ENCODE results near the gene MASP1. TPM values are rescaled to one million over a fixed set of nuclear protein-coding genes. Genes with fewer than 3 reads are reported as not detected.

MASP1 gene
- total and polyA plus RNA-seq, 8 donors = 0.06 to 1.3 (median 0.35) TPM

DNA sequence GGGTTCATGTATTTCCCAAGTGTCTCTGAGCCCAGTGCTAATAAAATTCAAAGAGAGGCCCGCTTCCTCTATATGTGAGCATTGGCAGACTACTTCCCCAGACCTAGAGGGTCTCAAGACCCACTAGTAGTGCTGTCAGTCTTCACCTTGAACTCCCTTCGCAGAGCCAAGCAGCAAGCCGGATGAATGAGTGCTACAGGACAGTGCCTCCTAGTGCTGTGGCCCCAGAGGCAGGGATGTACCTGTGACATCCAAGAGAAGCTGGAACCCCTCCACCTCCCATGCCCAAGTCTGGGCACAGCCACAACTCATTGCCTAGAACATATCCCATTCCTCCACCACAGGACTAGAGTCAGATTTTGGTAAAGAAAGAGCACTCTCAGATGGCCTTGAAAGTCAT, 37.2 kb upstream of the MASP1 start:
- Histone ChIP-seq H3K4me3 (no peak overlapping the region), H3K27ac (no peak overlapping the region), H3K4me1 (no peaks in the 10 kb centered on the region), H3K27me3 (no peaks in the 10 kb centered on the region), H3K9me3 (no peaks in the 10 kb centered on the region), H3K36me3 (no peaks in the 10 kb centered on the region)
- TF ChIP-seq CTCF (IDR thresholded peaks at IDR 0.05) = no peak
- FAIRE-seq = no peak
- DNase-seq = no peak
- intact Hi-C loops (cut with DNase I) = loop anchor here in 1 of 3 donors (5.0 kb wide), 1 partner anchor 111 kb away; no protein-coding TSS in a partner anchor
- ATAC-seq = no peak
- WGBS, 2 donors = 87 to 90% methylated on average over 3 of the region's 3 CpGs

DNA sequence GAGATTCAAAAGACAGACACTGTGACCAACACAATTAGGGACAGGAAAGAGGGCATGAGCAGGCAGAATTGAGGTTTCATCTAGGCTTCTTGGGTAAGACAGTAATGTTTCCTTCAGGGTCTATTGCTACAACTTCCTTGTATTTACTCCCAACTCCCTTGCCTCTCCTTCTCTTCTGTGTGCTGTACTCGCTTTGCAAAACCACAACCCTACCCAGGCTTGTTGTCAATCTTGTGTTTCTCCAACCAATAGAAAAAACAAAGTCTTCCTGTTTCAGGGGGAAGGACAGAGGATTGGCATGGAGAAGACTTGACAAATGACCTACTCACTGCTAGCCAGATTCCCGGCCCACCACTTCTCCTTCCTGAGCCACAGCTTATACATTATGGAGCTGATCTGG, 36.3 kb upstream of the MASP1 start:
- Histone ChIP-seq H3K36me3 (no peaks in the 10 kb centered on the region), H3K9me3 (no peaks in the 10 kb centered on the region), H3K27me3 (no peaks in the 10 kb centered on the region), H3K4me3 (no peak overlapping the region), H3K27ac (no peak overlapping the region), H3K4me1 (no peaks in the 10 kb centered on the region)
- 80 to 81% methylated on average over 2 of the region's 2 CpGs for WGBS, 2 donors
- DNase-seq = no peak
- no peak for ATAC-seq
- intact Hi-C loops (cut with DNase I) = loop anchor here in 1 of 3 donors (5.0 kb wide), 1 partner anchor 111 kb away; no protein-coding TSS in a partner anchor
- no peak for FAIRE-seq
- no peak for TF ChIP-seq CTCF (IDR thresholded peaks at IDR 0.05)

GRCh38 chr3:187325632-187326031, 34.1 kb upstream of the MASP1 start:
- Histone ChIP-seq H3K9me3 (no peaks in the 10 kb centered on the region), H3K4me1 (no peaks in the 10 kb centered on the region), H3K36me3 (no peaks in the 10 kb centered on the region), H3K27ac (no peak overlapping the region), H3K4me3 (no peak overlapping the region), H3K27me3 (no peaks in the 10 kb centered on the region)
- 53 to 57% methylated on average over 5 of the region's 5 CpGs for WGBS, 2 donors
- no peak for TF ChIP-seq CTCF (IDR thresholded peaks at IDR 0.05)
- ATAC-seq (no peak), FAIRE-seq (no peak), DNase-seq (no peak)
- intact Hi-C loops (cut with DNase I) = loop anchor here in 1 of 3 donors (5.0 kb wide), 1 partner anchor 108 kb away; no protein-coding TSS in a partner anchor

- Histone ChIP-seq H3K9me3 (no peaks in the 10 kb centered on the region), H3K36me3 (no peaks in the 10 kb centered on the region), H3K4me3 (no peak overlapping the region), H3K27ac (no peak overlapping the region), H3K4me1 (peaks cover 0 to 5% (median 0%) of the 10 kb centered on the region in 3 donors), H3K27me3 (no peaks in the 10 kb centered on the region)
- intact Hi-C loops (cut with DNase I) = no loop called here
- no peak for DNase-seq
- 38 to 46% methylated on average over 3 of the region's 3 CpGs for WGBS, 2 donors
- TF ChIP-seq CTCF (IDR thresholded peaks at IDR 0.05) = no peak
- no peak for ATAC-seq
- FAIRE-seq = no peak
Observed at GRCh38 chr3:187323091-187323490, 31.6 kb upstream of the MASP1 start.

GRCh38 chr3:187322291-187322690, 30.8 kb upstream of the MASP1 start:
- TF ChIP-seq CTCF (IDR thresholded peaks at IDR 0.05) = no peak
- intact Hi-C loops (cut with DNase I) = no loop called here
- H3K9me3 ChIP-seq = no peaks in the 10 kb centered on the region
- ATAC-seq = no peak
- H3K27ac ChIP-seq = no peak overlapping the region
- DNase-seq = no peak
- H3K4me1 ChIP-seq = peaks cover 0 to 5% (median 0%) of the 10 kb centered on the region in 3 donors
- no peak for FAIRE-seq
- H3K36me3 ChIP-seq = no peaks in the 10 kb centered on the region
- WGBS, 2 donors = 62 to 70% methylated on average over 7 of the region's 7 CpGs
- no peaks in the 10 kb centered on the region for H3K27me3 ChIP-seq
- no peak overlapping the region for H3K4me3 ChIP-seq

Data from pancreas (tissue), 10 donors.